Activated CD4-positive, alpha-beta T cell treated with anti-CD3 and anti-CD28 coated beads, Interleukin-2, amount 50 U/mL, for 24 hours (primary cell): Measurements from ENCODE around the gene EHMT1.
"Not testable (repeated sequence)": the region's sequence is repeated elsewhere in the genome, so short reads cannot be mapped to it uniquely, and the experiment has no call there.

ENCODE experiments used
- DNase-seq, 2 donors: peaks; one replicate each; pipeline ENCODE4 v3.0.0-alpha.2; 2020; ENCODE audit warnings: low read depth in 1 of 2, low spot score in 1 of 2

Gene EHMT1

GRCh38 chr9:137716694-137717287 is 98.0 kb downstream of the EHMT1 start:
- no peak for DNase-seq

GRCh38 chr9:137717776-137718327 is 99.0 kb downstream of the EHMT1 start:
- DNase-seq, result no peak

- DNase-seq, result no peak
These were observed 100.4 kb downstream of the EHMT1 start for GRCh38 chr9:137719194-137719593.

GRCh38 chr9:137720571-137721110 is 101.8 kb downstream of the EHMT1 start:
- no peak for DNase-seq

- DNase-seq, result no peak
These were observed 102.7 kb downstream of the EHMT1 start for GRCh38 chr9:137721479-137721878.

- DNase-seq, result no peak
These were observed 103.1 kb downstream of the EHMT1 start for GRCh38 chr9:137721899-137722298.

- DNase-seq, result no peak
These were observed 103.7 kb downstream of the EHMT1 start for GRCh38 chr9:137722481-137722880.

GRCh38 chr9:137723356-137723755 is 104.6 kb downstream of the EHMT1 start:
- DNase-seq, result not testable (repeated sequence)

GRCh38 chr9:137723783-137724445 is 105.1 kb downstream of the EHMT1 start:
- no peak for DNase-seq

- no peak for DNase-seq
These were observed 106.0 kb downstream of the EHMT1 start for GRCh38 chr9:137724818-137725240.

- DNase-seq, result no peak
These were observed 106.8 kb downstream of the EHMT1 start for GRCh38 chr9:137725598-137725997.

- DNase-seq, result not testable (repeated sequence)
These were observed 107.5 kb downstream of the EHMT1 start for GRCh38 chr9:137726336-137726735.

GRCh38 chr9:137726764-137727163 is 108.0 kb downstream of the EHMT1 start:
- no peak for DNase-seq

GRCh38 chr9:137727716-137728115 is 108.9 kb downstream of the EHMT1 start:
- no peak for DNase-seq

GRCh38 chr9:137728444-137729311 is 109.9 kb downstream of the EHMT1 start:
- no peak for DNase-seq

- no peak for DNase-seq
These were observed 112.6 kb downstream of the EHMT1 start for GRCh38 chr9:137731216-137731946.

- DNase-seq, result no peak
These were observed 113.4 kb downstream of the EHMT1 start for GRCh38 chr9:137731947-137732813.

GRCh38 chr9:137733429-137733828 is 114.6 kb downstream of the EHMT1 start:
- DNase-seq, result no peak

- DNase-seq, result no peak
These were observed 115.4 kb downstream of the EHMT1 start for GRCh38 chr9:137734181-137734580.

GRCh38 chr9:137738182-137738696 is 119.4 kb downstream of the EHMT1 start:
- DNase-seq, result not testable (repeated sequence)
